ENCODE results near the gene CHP1.
"Not testable (repeated sequence)": the region's sequence is repeated elsewhere in the genome, so short reads cannot be mapped to it uniquely, and the experiment has no call there.

CHP1 gene

GRCh38 chr15:41230650-41231421 lies at the start of gene CHP1, which contains the start of gene EXD1:
CHP1 (plus strand) TSS chr15:41231268; CDS start chr15:41231383, 115 bp downstream.
EXD1 (minus strand) TSS chr15:41230757; CDS start chr15:41226575, 4,182 bp downstream.
- DNase-seq, result peak; percentile 70 to 98 (median 94)

- no peak for DNase-seq
Observed at GRCh38 chr15:41182266-41182665, 48.8 kb upstream of the CHP1 start.

- no peak for DNase-seq
Observed at GRCh38 chr15:41183581-41183980, 47.5 kb upstream of the CHP1 start.

- DNase-seq, result no peak
Observed at GRCh38 chr15:41194444-41194843, 36.6 kb upstream of the CHP1 start.

GRCh38 chr15:41199470-41199869 lies 31.6 kb upstream of the CHP1 start:
- DNase-seq, result no peak

GRCh38 chr15:41203395-41203794 lies 27.7 kb upstream of the CHP1 start:
- no peak for DNase-seq

- DNase-seq, result no peak
Observed at GRCh38 chr15:41205315-41205714, 25.8 kb upstream of the CHP1 start.

- no peak for DNase-seq
Observed at GRCh38 chr15:41207687-41208448, 23.2 kb upstream of the CHP1 start.

GRCh38 chr15:41215708-41216107 lies 15.4 kb upstream of the CHP1 start:
- DNase-seq, result no peak

- no peak for DNase-seq
Observed at GRCh38 chr15:41218851-41219250, 12.2 kb upstream of the CHP1 start.

- no peak for DNase-seq
Observed at GRCh38 chr15:41219381-41219780, 11.7 kb upstream of the CHP1 start.

- no peak for DNase-seq
Observed at GRCh38 chr15:41230345-41230649, 771 bp upstream of the CHP1 start.

GRCh38 chr15:41231422-41232226 lies 556 bp downstream of the CHP1 start:
- peak in 1 of 56 donors; percentile 37 for DNase-seq

GRCh38 chr15:41233367-41233771 lies 2.3 kb downstream of the CHP1 start:
- no peak for DNase-seq

- DNase-seq, result not testable (repeated sequence)
Observed at GRCh38 chr15:41235228-41235627, 4.2 kb downstream of the CHP1 start.

GRCh38 chr15:41235929-41236328 lies 4.9 kb downstream of the CHP1 start:
- no peak for DNase-seq

GRCh38 chr15:41238100-41238499 lies 7.0 kb downstream of the CHP1 start:
- no peak for DNase-seq

GRCh38 chr15:41241221-41241964 lies 10.3 kb downstream of the CHP1 start:
- peak in 6 of 56 donors; percentile 2 to 33 (median 4) for DNase-seq

- DNase-seq, result not testable (repeated sequence)
Observed at GRCh38 chr15:41250745-41251144, 19.7 kb downstream of the CHP1 start.

GRCh38 chr15:41251411-41251810 lies 20.3 kb downstream of the CHP1 start:
- no peak for DNase-seq

- DNase-seq, result no peak
Observed at GRCh38 chr15:41254560-41254959, 23.5 kb downstream of the CHP1 start.
